NCI-H226 (cell line): Measurements from ENCODE around the gene LSP1.
A peak's percentile ranks its signal among the peaks of the same experiment; 100 is the strongest.
"Not testable (repeated sequence)": the region's sequence is repeated elsewhere in the genome, so short reads cannot be mapped to it uniquely, and the experiment has no call there.

ENCODE experiments used
- DNase-seq: peaks from one replicate; pipeline ENCODE4 v3.0.0-alpha.2; 2015

Gene LSP1, protein sequence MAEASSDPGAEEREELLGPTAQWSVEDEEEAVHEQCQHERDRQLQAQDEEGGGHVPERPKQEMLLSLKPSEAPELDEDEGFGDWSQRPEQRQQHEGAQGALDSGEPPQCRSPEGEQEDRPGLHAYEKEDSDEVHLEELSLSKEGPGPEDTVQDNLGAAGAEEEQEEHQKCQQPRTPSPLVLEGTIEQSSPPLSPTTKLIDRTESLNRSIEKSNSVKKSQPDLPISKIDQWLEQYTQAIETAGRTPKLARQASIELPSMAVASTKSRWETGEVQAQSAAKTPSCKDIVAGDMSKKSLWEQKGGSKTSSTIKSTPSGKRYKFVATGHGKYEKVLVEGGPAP

DNA sequence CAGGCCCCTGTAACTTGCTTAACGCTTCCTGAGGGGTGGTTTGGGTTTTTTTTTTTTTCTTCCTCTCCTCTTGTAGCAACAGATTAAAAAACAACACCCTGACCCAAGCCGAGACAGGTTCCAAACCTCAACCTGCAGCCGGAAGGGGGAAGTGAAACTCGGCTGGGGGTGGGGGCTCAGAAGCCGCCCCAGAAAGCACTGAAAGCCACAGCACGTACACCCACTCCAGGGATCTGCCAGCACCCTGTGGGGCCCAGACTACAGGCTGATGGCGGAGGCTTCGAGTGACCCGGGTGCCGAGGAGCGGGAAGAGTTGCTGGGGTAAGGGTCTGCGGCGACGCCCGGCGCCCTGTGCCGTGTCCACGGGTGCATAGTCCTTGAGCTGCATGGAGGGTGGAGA lies at the start of gene LSP1:
Gene LSP1 (plus strand): TSS at position 208 of the 400 bp plus-strand sequence. CDS start 61 bp downstream, at position 269.
- DNase-seq, result no peak

DNA sequence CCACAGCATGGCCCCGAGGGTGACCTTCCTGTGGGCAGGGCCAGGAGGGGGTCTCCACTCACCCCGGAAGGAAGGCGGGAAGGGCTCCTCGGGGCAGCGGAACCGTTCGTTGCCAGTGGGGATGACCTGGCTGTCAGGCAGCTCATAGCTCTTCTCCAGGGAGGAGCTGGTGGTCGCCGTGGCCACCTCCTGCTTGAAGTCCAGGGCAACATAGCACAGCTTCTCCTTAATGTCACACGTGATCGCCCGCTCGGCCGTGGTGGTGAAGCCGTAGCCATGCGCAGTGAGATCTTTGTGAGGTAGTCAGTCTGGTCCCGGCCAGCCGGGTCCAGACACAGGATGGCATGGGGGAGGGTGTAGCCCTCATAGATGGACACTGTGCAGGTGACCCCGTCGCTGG lies 49.6 kb upstream of the LSP1 start:
- DNase-seq, result no peak

DNA sequence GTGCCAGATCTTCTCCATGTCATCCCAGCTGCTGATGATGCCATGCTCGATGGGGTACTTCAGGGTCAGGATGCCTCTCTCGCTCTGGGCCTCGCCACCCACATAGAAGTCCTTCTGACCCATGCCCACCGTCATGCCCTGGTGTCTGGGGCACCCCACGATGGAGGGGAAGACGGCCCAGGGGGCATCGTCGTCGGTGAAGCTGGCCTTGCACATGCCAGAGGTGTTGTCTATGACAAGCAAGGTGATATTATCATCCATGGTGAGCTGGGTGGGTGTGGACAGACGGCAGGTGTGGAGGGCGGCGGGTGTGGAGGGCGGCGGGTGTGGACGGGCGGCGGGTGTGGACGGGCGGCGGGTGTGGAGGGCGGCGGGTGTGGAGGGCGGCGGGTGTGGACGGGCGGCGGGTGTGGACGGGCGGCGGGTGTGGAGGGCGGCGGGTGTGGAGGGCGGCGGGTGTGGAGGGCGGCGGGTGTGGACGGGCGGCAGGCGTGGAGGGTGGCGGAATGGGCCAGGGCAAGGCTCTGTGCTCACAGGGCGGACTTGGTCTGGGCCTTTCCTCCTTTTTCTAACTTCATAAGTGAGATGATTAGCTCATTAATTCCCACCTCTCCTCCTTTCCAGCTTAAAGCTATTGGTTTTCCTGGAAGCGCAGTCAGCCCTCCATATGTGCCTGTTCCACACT lies 48.9 kb upstream of the LSP1 start:
- DNase-seq, result not testable (repeated sequence)

DNA sequence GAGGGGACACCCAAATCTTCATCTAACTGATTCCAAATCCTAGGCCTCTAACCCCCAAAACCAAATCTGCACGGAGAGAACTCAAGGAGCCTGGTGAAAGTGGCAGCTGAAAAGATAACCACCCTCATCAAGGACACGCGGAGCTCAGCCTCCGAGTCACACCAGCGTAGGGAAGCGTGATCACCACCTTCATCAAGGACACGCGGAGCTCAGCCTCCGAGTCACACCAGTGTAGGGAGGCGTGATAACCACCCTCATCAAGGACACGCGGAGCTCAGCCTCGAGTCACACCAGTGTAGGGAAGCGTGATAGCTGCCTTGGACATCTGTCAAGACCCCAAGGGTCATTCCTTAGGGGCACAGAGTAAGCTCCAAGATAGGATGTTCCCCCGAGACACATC lies 47.4 kb upstream of the LSP1 start:
- no peak for DNase-seq

DNA sequence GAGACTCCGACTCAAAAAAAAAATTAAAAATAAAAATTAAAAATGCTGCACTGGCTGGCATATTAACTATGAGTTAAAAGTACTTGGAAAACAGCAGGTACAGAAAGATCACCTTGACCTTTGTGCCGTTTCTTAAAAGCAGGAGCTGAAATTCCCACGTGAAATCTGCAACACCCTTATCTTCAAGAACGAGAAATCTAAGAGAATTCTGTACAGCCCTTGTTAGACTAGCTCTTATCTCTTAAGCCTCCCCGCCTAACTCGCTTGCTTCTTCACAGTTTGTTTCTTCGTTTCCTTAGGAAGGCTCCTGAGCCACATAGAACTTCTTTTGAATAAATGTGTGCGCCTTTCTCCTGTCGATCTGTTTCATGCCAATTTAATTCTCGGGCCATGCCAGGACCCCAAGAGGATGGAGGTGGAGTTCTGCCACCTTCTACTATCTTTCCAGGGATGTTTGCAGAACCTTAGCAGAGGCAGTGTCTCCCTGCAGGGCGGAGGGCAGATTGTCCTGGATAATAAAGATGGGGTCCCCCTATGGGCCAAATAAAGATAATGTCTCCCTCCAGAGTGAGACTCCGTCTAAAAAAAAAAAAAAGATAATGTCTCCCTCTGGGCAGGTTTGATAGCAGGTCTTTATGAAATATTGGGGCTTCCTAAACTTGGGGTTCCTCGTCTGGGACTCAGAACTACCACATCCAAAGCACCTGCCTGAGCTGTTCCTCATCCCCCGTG lies 45.5 kb upstream of the LSP1 start:
- no peak for DNase-seq

DNA sequence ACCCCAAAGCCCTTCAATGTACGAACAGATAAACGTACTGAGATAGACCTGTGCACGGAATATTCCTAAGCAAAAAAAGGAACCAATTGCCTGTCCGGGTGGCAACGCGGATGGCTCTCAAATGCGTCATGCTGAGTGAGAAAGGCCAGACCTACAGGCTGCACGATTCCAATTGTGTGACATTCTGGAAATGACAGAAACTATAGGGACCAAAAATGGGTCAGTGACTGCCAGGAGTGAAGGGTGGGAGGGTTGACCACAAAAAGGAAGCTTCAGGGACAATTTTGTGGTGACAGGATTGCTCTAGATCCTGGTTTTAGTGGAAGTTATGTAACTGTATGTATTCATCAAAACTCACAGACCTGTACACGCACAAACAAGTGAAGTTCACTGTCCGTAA lies 42.1 kb upstream of the LSP1 start:
- no peak for DNase-seq

DNA sequence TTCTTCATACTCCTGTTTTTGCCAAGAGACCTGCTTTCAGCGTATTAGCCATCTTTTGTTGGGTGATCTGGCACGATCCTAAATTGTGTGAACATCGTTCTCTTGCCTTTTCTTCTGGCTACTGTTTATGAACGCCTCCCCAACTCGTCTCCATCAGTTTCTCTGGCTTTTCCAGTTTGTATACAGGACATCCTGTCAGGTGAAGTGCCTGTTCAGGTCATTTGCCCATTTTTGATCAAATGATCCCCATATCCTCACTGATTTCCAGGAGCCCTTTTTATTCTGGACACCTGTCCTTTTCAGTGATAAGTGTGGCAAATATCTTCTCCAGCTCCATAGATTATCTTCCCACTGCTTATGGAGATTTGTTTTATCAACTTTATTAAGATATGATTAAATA lies 40.6 kb upstream of the LSP1 start:
- no peak for DNase-seq

DNA sequence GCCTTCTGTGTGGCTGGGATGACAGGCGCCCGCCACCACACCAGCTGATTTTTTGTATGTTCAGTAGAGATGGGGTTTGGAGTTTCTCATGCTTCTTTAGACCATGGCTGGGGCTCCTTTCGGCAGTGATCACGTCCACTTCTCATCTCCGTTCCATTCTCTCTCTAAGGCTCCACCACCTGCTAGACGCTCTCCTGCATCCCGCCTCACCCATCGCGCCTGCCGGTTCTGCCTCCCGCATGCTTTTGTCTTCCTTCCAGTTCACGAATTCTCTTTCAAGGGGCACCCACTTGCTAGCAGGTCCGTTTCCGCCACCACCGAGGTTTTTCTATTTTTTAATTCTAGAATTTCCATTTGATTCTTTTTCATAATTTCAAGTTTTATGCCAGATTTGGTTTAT lies 40.1 kb upstream of the LSP1 start:
- no peak for DNase-seq

DNA sequence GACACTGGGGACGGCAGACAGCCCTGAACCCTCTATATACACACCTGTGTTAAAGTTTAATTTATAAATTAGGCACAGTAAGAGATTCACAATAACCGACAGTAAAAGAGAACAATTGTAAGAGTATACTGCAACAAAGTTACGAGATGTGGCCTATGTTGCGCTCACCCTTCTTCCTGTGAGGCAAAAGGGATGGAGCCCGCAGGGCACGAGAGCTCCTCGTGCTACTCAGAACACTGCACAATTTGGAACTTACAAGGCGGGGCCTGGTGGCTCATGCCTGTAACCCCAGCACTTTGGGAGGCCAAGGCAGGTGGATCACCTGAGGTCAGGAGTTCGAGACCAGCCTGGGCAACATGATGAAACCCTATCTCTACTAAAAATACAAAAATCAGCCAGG lies 39.5 kb upstream of the LSP1 start:
- not testable (repeated sequence) for DNase-seq

DNA sequence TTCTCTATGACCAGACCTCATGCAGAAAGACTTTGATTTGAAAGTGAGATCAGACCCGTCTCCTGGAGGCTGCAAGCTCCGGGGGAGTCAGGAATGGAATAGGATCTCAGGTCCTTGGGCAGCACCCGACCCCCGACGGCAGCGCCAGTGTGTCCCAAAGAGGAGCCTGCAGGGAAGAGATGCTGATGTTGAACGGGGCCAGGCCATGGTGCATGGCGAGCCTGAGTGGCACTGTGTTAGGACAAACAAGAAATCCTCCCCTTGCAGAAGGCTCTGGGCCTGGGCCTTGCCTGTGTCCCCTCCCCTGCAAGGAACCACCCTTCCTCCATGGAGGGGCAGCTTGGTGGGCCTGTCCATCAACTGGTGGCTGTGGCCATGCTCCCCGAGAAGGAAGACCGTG lies 38.2 kb upstream of the LSP1 start:
- no peak for DNase-seq

DNA sequence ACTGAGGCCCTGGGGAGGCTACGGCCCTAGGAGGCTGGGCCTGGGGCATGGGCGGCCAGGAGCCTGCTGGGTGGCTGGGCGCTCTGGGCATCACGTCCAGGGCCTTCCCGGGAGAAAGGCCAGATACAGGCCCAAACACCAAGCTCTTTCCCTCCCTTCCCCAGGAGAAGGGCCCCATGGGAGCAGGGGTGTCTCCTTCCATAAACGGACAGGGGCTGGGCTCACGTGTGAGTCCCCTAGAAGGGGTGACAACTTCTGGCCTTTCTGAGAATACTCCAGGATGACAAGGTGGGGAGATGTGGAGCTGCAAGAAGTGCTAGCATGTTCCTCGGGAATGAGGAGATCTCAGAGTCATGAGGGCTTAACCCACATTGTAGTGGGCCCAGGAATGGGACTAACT lies 37.6 kb upstream of the LSP1 start:
- no peak for DNase-seq

DNA sequence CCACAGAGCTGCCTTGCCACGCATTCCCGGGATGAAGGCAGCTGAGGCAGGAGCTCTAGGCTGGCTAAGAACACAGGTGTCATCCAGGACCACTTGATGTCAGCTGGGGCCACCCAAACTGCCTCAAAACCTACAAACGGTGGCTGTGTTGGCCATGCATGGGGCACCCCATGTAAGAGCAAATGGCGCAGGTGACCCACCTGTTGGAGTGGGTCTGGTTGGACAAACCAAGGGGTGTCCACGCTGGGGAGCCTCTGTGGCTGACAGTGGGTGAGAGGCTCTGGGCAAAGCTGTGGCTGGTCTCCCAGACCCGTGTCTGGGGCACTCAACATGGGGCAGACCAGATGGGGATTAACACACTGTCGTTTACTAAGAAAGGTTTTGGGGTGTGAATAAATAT lies 37.1 kb upstream of the LSP1 start:
- no peak for DNase-seq

DNA sequence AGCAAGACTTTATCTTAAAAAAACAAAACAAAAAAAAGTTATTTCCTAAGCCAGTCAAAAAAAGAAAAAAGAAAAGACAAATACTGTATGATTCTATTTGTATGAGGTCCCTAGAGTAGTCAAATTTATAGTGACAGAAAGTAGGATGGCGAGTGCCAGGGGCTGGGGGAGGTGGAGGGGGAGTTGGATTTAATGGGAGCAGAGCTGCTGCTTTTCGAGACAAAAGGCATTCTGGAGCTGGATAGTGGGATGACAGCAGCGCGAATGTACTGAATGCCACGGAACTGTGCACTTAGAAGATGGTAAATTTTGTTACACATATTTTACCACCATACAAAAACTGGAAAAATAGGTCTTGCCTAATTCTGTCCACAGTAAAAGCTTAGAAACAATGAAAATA lies 35.9 kb upstream of the LSP1 start:
- DNase-seq, result no peak

DNA sequence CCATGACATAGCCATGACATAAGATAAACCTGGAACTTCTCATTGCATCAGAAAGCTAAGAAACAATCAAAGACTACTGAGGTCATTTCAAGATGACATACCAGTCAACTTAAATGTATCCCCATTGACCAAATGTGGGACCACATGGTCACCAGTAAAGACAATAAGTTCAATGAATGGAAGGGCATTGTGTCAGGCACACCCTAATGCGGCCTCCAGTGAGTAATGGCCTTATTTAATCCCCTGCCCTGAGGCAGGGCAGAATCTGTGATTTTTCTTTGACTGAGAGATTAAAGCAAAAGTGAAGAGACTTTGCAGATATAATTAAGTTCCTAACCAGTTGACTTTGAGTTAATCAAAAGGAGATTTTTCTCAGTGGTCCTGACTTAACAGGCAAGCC lies 35.4 kb upstream of the LSP1 start:
- no peak for DNase-seq

DNA sequence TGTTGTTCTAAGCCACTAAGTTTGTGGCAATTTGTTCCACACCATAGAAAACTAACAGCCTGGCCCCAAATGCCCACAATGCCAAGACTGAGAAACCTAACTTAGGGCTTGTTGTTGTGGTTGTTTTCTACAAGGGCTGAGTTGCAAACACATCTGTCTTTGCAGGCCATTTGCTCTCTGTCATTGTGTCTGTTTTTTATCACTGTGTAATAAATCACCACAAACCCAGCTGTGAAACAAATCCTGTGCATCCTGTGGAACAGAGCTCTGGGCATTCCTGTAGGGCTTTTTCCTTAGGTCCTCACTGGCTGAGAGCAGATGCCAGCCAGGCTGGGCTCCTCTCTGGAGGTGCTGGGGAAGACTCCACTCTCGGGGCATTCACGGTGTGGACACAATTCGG lies 33.8 kb upstream of the LSP1 start:
- DNase-seq, result no peak

DNA sequence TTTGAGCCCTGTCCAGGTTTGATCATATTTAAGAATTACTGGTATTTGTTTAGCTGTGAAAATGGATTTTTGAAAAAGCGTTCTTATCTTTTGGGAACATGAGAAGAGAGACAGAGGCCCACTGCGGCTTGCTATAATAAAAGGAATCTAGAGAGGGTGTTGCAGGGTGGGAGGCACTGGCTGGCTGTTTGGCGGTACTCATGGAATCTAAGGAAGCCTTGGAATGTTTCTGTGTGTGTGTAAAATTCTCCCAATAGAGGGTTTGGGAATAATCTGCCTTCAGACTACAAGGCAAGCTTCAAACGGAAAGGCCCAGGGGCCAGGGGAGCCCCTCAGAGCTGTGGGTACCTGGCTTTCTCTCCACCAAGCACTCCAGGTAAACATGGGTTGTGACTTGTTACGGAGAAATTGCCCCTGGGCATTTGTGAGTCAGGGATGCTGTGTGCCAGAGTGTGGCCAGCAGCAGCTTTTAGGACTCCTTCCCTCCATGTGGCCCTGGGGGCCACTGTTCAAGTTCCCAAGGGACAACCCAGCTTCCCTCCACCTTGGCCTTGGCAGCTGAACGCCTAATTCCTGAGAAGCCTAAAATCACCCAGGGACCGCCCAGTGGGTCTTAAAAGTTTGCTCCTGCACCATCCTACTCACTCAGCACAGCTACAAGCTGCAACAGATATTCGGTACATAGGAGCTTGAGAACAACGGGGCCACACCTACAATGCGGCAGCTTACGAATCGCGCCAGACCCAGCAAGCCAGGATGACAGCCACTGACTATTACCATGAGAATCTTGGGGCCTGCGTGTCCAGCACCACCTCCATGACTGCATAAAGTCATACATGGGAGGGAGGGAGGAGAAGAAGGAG lies 32.2 kb upstream of the LSP1 start:
- peak; percentile 14 for DNase-seq

DNA sequence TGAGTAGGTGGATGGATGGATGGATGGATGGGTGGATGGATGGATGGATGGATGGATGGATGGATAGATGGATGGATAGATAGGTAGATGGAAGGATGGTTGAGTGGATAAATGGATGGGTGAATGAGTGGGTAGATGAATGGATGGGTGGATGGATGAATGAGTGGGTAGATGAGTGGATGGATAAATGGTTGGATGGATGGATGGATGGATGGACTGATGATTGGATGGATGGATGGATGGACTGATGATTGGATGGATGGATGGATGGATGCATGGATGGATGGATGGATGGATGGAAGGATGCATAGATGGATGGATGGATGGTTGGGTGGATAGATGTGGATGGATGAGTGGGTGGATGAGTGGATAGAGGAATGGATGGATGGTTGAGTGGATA lies 31.3 kb upstream of the LSP1 start:
- no peak for DNase-seq

DNA sequence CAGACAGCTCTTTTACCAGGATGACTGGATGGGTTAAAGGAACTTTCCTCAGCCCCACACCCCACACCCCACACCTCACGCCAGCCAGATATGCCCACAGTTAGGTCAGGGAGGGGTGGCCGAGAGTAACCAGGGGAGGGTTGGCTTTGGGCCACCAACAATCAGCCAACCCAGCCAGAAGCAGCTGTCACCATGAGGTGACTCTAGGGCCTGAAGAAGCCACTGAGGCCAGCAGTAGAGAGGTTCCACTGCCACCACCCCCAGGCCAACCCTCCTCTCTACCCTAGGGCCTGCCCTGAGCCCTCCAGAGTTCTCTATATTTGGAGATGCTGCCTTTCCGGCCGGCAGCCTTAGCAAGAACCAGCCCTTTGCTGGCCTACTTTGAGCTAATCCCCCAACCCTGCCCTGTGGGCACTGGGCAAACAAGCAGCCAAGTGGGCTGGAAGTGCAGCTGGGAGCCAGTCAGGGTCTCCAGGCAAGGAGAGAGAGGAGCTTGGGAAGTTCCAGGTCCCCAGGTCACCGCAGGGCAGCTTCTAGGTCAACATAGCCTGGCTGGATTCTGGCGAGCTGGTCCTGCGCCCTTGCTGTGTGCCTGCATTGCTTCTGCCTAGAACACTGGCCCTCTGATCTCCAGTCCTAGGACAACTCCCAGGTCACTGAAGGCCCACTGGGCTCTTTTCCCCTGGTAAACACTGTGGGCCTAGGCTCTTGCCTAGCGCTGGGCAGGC lies 30.1 kb upstream of the LSP1 start:
- no peak for DNase-seq

DNA sequence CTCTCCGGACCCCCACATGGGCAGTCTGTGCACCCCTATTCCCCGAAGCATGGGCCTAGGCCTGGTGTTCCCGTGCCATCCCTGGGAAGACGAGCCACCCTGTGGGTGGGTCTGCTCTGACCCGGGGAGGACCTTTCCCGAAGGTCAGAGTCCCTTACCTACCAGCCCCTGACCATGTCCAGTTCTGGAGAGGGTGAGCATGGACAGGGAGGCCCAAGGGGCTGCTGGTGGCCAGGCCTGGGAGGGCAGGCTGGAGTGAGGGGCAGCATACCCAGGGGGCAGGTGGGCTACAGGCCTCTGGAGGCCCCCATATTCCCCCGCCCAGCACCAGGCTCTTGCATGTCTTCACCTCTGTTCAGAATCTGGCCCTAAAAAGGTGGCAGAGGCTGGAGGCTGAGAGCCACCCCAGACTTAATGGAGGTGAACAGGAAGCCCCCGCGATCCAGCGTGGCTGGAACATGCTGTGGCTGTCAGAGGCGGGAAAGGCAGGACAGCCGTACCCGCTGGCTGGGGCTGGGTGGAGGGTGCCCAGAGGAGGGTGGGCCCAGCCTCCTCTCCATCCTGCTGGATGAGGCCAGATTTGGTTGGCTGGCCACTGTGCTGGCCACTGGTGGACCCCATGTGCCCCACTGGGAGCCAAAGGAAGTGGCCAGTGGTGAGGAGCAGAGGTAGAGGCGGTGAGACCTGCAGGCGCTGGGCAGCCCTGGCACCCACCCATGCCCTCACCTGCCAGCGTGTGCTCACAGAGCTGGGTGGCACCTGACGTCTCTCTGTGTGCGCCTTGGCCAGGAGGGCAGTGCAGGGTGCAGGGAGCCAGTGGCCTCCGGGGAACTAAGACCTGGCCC lies 29.3 kb upstream of the LSP1 start:
- DNase-seq, result no peak

DNA sequence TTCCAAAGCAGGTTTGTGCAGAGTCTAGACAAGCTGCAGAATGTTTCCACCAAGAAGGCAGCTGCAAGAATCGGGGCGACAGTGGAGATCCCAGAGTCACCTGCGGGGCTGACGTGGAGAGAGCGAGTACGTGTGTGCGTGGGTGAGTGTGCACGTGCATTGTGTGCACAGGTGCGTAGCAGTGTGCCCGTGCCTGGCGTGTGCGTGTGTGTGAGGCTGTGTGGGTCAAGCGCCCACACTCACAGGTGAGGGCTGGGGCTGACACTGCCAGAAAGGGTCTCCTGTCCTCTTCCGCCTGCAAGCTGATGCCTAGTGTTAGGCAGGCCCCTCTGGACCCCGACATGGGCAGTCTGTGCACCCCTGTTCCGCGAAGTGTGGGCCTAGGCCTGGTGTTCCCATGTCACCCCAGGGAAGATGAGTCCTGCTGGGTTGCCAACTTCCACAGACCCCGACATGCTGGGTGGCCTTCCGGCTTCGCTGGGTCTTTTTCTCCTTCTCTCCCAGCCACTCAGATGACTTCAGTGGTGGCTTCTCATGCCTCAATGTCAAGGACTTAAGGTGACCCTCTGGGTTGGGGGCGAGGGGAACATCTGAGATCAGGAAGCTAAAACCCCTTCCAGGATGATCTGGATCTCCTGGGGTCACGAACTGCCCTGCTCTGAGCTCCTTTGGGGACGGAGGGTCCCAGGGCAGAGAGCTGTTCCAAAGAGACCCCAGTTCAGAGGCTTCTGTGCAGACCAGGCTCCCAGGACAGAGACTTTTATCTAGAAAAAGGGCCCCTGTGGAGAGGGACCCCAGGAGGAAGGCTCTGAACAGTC lies 28.5 kb upstream of the LSP1 start:
- no peak for DNase-seq
